Measurements from ENCODE around the gene RGP1. TPM values are rescaled to one million over a fixed set of nuclear protein-coding genes. Genes with fewer than 3 reads are reported as not detected.

RGP1 gene
- polyA plus RNA-seq (2011; rRNA removed): 20.2 and 20.7 TPM in 2 replicates
- 26.2 and 29.1 TPM in 2 replicates for polyA minus RNA-seq (2011; rRNA and poly(A)+ RNA removed)

GRCh38 chr9:35748858-35749514 lies at the start of gene RGP1, which contains the start of gene GBA2:
RGP1 (plus strand) TSS chr9:35749287; CDS start chr9:35749756, 469 bp downstream.
GBA2 (minus strand) TSS chr9:35749228; CDS start chr9:35748704, 524 bp downstream.
- TF ChIP-seq CTCF (IDR thresholded peaks at IDR 0.05; ENCODE audit: low read depth, low read length): no peak
- CTCF ChIA-PET: interaction anchor here (0.6 to 5.4 kb wide), 3 partner anchors 14 to 145 kb away, joined by 3 to 46 read pairs (median 6); no protein-coding TSS in a partner anchor
- H3K9me3 ChIP-seq (ENCODE audit: control insufficient read depth, insufficient read depth, low read length): peaks cover 3% of the 10 kb centered on the region; the same call in 1 of the 2 replicates
- peak within 1 kb of the TSS; percentile 31 for H3K27ac ChIP-seq (ENCODE audit: low read depth, low read length)
- peak within 1 kb of the TSS; percentile 90 for H3K4me3 ChIP-seq (ENCODE audit: low read depth, low read length)
- POLR2A ChIA-PET: interaction anchor here (0.5 to 1.7 kb wide), 8 partner anchors 10 to 91 kb away, joined by 3 to 14 read pairs (median 4); partner anchors contain the start of genes CCDC107, CREB3, RMRP and TLN1
- DNase-seq (ENCODE audit: low read depth, low spot score): no peak
- H3K27me3 ChIP-seq (ENCODE audit: control insufficient read depth, insufficient read depth, low read length): no peaks in the 10 kb centered on the region

- no peaks in the 10 kb centered on the region for H3K27me3 ChIP-seq (ENCODE audit: control insufficient read depth, insufficient read depth, low read length)
- no peak for TF ChIP-seq CTCF (IDR thresholded peaks at IDR 0.05; ENCODE audit: low read depth, low read length)
- H3K4me3 ChIP-seq (ENCODE audit: low read depth, low read length): no peak overlapping the region
- no peak for DNase-seq (ENCODE audit: low read depth, low spot score)
- H3K27ac ChIP-seq (ENCODE audit: low read depth, low read length): no peak overlapping the region
- no peaks in the 10 kb centered on the region for H3K9me3 ChIP-seq (ENCODE audit: control insufficient read depth, insufficient read depth, low read length)
- ChIA-PET CTCF (interaction anchor here (1.2 kb wide), 1 partner anchor 35 kb away, joined by 3 read pairs; the partner anchor contains the start of gene ARHGEF39), POLR2A (no interaction called here)
These were observed 49.1 kb upstream of the RGP1 start for GRCh38 chr9:35700031-35700430.

GRCh38 chr9:35700942-35701341 lies 48.1 kb upstream of the RGP1 start:
- no peak overlapping the region for H3K27ac ChIP-seq (ENCODE audit: low read depth, low read length)
- CTCF ChIA-PET: interaction anchor here (1.0 to 1.2 kb wide), 2 partner anchors 36 to 97 kb away, joined by 3 read pairs; partner anchors contain the start of gene ARHGEF39
- H3K4me3 ChIP-seq (ENCODE audit: low read depth, low read length): no peak overlapping the region
- no peaks in the 10 kb centered on the region for H3K9me3 ChIP-seq (ENCODE audit: control insufficient read depth, insufficient read depth, low read length)
- H3K27me3 ChIP-seq (ENCODE audit: control insufficient read depth, insufficient read depth, low read length): no peaks in the 10 kb centered on the region
- POLR2A ChIA-PET: interaction anchor here (0.6 to 1.1 kb wide), 3 partner anchors 13 to 604 kb away, joined by 3 read pairs; partner anchors contain the start of genes CREB3 and TLN1
- TF ChIP-seq CTCF (IDR thresholded peaks at IDR 0.05; ENCODE audit: low read depth, low read length): no peak
- DNase-seq (ENCODE audit: low read depth, low spot score): no peak

- CTCF ChIA-PET: interaction anchor here (0.6 kb wide), 1 partner anchor 28 kb away, joined by 3 read pairs; no protein-coding TSS in a partner anchor
- H3K9me3 ChIP-seq (ENCODE audit: control insufficient read depth, insufficient read depth, low read length): no peaks in the 10 kb centered on the region
- TF ChIP-seq CTCF (IDR thresholded peaks at IDR 0.05; ENCODE audit: low read depth, low read length): no peak
- no peak overlapping the region for H3K27ac ChIP-seq (ENCODE audit: low read depth, low read length)
- POLR2A ChIA-PET: interaction anchor here (0.6 kb wide), 1 partner anchor 13 kb away, joined by 5 read pairs; no protein-coding TSS in a partner anchor
- DNase-seq (ENCODE audit: low read depth, low spot score): no peak
- H3K4me3 ChIP-seq (ENCODE audit: low read depth, low read length): no peak overlapping the region
- no peaks in the 10 kb centered on the region for H3K27me3 ChIP-seq (ENCODE audit: control insufficient read depth, insufficient read depth, low read length)
These were observed 46.4 kb upstream of the RGP1 start for GRCh38 chr9:35702696-35703095.

Measured in AG04450 (cell line).